Hepatocyte (in vitro differentiated cells): ENCODE results near the gene FAM118A. TPM values are rescaled to one million over a fixed set of nuclear protein-coding genes. Genes with fewer than 3 reads are reported as not detected.
"Not testable (repeated sequence)": the region's sequence is repeated elsewhere in the genome, so short reads cannot be mapped to it uniquely, and the experiment has no call there.

Source experiments
- DNase-seq: peaks from one replicate; pipeline ENCODE4 v3.0.0-alpha.2; 2016; ENCODE audit warnings: low spot score
- H2AFZ ChIP-seq: fragments of 200-600 bp; sonication (generic); 2 replicates; pipeline ENCODE4 v1.6.0; 2016; ENCODE audit warnings: antibody characterized with exemption, mild to moderate bottlenecking
- H3K27ac ChIP-seq: fragments of 200-600 bp; sonication (generic); 2 replicates; pipeline ENCODE4 v1.5.1; 2016; ENCODE audit warnings: mild to moderate bottlenecking
- H3K27me3 ChIP-seq: fragments of 200-600 bp; sonication (generic); 2 replicates; pipeline ENCODE4 v1.6.1; 2016
- H3K36me3 ChIP-seq: fragments of 200-600 bp; sonication (generic); replicated peaks from 2 replicates; pipeline ENCODE4 v1.5.1; 2016; ENCODE audit warnings: low read depth; ENCODE audit not compliant: insufficient read depth
- H3K4me1 ChIP-seq: fragments of 200-600 bp; sonication (generic); 2 replicates; pipeline ENCODE4 v1.5.1; 2016; ENCODE audit warnings: mild to moderate bottlenecking, moderate library complexity; ENCODE audit not compliant: insufficient read depth
- H3K4me2 ChIP-seq: fragments of 200-600 bp; sonication (generic); 2 replicates; pipeline ENCODE4 v1.6.0; 2016
- H3K4me3 ChIP-seq: fragments of 200-600 bp; sonication (generic); 2 replicates; pipeline ENCODE4 v1.5.1; 2016; ENCODE audit warnings: mild to moderate bottlenecking
- H3K79me2 ChIP-seq: fragments of 200-600 bp; sonication (generic); 2 replicates; pipeline ENCODE4 v1.6.0; 2017; ENCODE audit warnings: mild to moderate bottlenecking
- H3K9me2 ChIP-seq: fragments of 200-600 bp; sonication (generic); replicated peaks from 2 replicates; pipeline ENCODE4 v1.6.0; 2017; ENCODE audit warnings: mild to moderate bottlenecking; ENCODE audit not compliant: insufficient read depth
- H3K9me3 ChIP-seq: fragments of 200-600 bp; sonication (generic); 2 replicates; pipeline ENCODE4 v1.5.1; 2016; ENCODE audit warnings: low read depth, mild to moderate bottlenecking
- H4K20me1 ChIP-seq: fragments of 200-600 bp; sonication (generic); 2 replicates; pipeline ENCODE4 v1.6.0; 2016; ENCODE audit warnings: mild to moderate bottlenecking; ENCODE audit not compliant: insufficient read depth, poor library complexity, severe bottlenecking
- EZH2 ChIP-seq: fragments of 200-600 bp; sonication (generic); IDR thresholded peaks from 2 replicates; pipeline ENCODE4 v1.6.1; 2016; ENCODE audit warnings: antibody characterized with exemption, mild to moderate bottlenecking, borderline replicate concordance
- EZH2phosphoT487 ChIP-seq: fragments of 200-600 bp; sonication (generic); IDR thresholded peaks from one replicate; pipeline ENCODE4 v1.6.1; 2018; ENCODE audit warnings: antibody characterized with exemption, mild to moderate bottlenecking, low read depth, moderate library complexity; ENCODE audit not compliant: unreplicated experiment, severe bottlenecking
- WGBS: methylation state at CpG from one replicate; pipeline ENCODE4 v1.1.6; 2016; ENCODE audit warnings: low lambda C conversion rate; ENCODE audit errors: missing lambda C conversion rate; 5-methylcytosine and 5-hydroxymethylcytosine counted together
- polyA plus RNA-seq: library from polyadenylated mRNA; unstranded; fragments of >200 nt; fragmentation: Nextera tagmentation; extraction: Ambion mirVana; gene quantifications from 2 replicates; pipeline ENCODE4 v1.2.1, GENCODE V29; 2016
- total RNA-seq: library from RNA; depleted of rRNA; stranded (reverse); fragments of >200 nt; gene quantifications from 2 replicates; pipeline ENCODE4 v1.2.3, GENCODE V29; 2014
- TF ChIP-seq, protein P1 (sequence below): fragments of 200-600 bp; sonication (generic); IDR thresholded peaks from 2 replicates; pipeline ENCODE4 v1.5.1; 2016; ENCODE audit warnings: antibody characterized with exemption, mild to moderate bottlenecking; ENCODE audit not compliant: poor library complexity

FAM118A gene
- total and polyA plus RNA-seq, 2 experiments from 2014 or later = 94.2 to 193 TPM

DNA sequence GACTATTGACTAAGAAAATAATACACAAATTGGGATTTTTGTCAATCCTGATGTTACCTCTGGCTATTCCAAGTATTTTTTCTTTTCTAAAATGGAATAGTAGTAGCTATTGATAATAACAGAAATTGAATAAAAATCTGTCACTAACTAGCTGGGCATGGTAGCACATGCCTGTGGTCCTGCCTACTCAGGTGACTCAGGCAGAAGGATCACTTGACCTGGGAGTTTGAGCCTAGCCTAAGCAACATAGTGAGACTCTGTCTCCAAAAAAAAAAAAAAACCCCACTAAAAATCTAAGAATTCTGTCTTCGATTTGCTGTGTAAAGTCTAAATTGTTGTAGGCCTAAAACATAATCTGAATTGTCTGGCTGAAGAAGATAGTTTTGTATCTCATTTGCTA, 42.2 kb downstream of the FAM118A start:
- no peaks in the 10 kb centered on the region for H3K79me2 ChIP-seq
- H3K27me3 ChIP-seq = no peaks in the 10 kb centered on the region
- 96% methylated on average over 1 of the region's 1 CpG for WGBS
- no peak overlapping the region for H3K4me3 ChIP-seq
- H3K4me2 ChIP-seq = no peak overlapping the region
- H2AFZ ChIP-seq = no peak overlapping the region
- no peaks in the 10 kb centered on the region for H3K4me1 ChIP-seq
- H3K9me3 ChIP-seq = no peaks in the 10 kb centered on the region
- peak overlapping the region; percentile 42 for H3K27ac ChIP-seq
- no peak for DNase-seq
- no peaks in the 10 kb centered on the region for H3K36me3 ChIP-seq
- TF ChIP-seq EZH2 (no peak), EZH2phosphoT487 (no peak)
- TF ChIP-seq, protein P1, sequence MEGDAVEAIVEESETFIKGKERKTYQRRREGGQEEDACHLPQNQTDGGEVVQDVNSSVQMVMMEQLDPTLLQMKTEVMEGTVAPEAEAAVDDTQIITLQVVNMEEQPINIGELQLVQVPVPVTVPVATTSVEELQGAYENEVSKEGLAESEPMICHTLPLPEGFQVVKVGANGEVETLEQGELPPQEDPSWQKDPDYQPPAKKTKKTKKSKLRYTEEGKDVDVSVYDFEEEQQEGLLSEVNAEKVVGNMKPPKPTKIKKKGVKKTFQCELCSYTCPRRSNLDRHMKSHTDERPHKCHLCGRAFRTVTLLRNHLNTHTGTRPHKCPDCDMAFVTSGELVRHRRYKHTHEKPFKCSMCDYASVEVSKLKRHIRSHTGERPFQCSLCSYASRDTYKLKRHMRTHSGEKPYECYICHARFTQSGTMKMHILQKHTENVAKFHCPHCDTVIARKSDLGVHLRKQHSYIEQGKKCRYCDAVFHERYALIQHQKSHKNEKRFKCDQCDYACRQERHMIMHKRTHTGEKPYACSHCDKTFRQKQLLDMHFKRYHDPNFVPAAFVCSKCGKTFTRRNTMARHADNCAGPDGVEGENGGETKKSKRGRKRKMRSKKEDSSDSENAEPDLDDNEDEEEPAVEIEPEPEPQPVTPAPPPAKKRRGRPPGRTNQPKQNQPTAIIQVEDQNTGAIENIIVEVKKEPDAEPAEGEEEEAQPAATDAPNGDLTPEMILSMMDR = no peak
- H3K9me2 ChIP-seq = no peaks in the 10 kb centered on the region
- H4K20me1 ChIP-seq = no peaks in the 10 kb centered on the region

DNA sequence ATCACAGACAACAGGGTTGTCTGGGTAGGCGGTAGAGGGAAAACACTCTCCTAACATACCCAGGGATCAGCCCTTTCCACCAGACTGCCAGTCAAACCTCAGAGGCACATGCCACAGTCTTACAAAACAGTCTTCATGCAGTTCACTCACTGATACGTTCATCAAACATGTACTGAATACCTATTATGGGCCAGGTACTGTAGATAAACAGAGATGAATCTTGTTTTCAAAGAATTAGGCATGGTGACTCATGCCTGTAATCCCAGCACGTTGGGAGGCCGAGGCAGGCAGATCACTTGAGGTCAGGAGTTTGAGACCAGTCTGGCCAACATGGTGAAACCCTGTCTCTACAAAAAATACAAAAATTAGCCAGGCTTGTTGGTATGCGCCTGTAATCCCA, 43.0 kb downstream of the FAM118A start:
- not testable (repeated sequence) for H3K4me3 ChIP-seq, H3K4me2 ChIP-seq, H3K36me3 ChIP-seq, H4K20me1 ChIP-seq, H2AFZ ChIP-seq, H3K79me2 ChIP-seq, H3K27me3 ChIP-seq, H3K4me1 ChIP-seq, H3K9me3 ChIP-seq, H3K9me2 ChIP-seq
- peak overlapping the region; percentile 42 for H3K27ac ChIP-seq
- peak; percentile 18 for DNase-seq
- WGBS = 57% methylated on average over 5 of the region's 5 CpGs

DNA sequence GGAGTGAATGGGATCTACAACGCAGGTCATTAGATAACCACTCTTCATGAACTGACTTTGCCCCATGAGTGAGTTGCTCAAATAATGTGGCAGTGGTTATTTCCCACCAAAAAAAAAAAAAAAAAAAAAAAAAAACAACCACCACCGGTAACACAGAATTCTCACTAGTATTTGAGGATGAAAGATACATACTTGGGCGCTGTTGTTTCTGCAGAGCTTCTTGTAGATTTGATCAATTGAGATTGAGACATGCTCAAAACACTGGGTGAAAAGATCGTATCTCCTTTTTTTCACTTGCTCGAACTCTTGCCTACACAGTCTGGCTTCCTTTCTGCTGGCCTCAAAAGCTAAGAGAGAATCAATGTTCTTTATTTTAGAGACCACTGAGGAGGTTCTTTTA, 44.1 kb downstream of the FAM118A start:
- Histone ChIP-seq H3K27ac (no peak overlapping the region), H3K36me3 (no peaks in the 10 kb centered on the region), H3K27me3 (no peaks in the 10 kb centered on the region), H3K79me2 (no peaks in the 10 kb centered on the region), H2AFZ (no peak overlapping the region), H4K20me1 (no peaks in the 10 kb centered on the region), H3K4me3 (no peak overlapping the region), H3K4me2 (no peak overlapping the region), H3K9me2 (no peaks in the 10 kb centered on the region), H3K9me3 (no peaks in the 10 kb centered on the region), H3K4me1 (no peaks in the 10 kb centered on the region)
- no peak for TF ChIP-seq EZH2phosphoT487
- no peak for TF ChIP-seq EZH2
- TF ChIP-seq, protein P1 = no peak
- WGBS = 91% methylated on average over 5 of the region's 5 CpGs
- DNase-seq = no peak

DNA sequence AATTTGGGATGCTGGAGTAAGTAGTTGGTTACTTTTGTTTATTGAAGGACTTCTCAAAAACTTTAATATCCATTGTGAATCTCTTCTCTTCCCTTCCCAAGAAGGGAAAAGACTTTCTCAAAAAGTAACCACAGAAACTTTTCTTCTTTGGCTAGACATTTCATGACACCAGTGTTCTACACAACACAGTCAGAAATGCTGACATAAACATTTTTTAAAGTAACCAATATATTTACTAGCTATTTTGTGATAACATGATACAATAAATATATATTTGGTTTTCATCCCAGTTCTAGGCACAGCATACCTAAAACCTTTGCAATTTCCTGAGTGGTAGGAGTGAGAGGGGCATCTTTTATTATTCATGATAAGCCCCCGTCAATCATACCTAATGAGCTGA, 47.8 kb downstream of the FAM118A start:
- Histone ChIP-seq H3K9me2 (no peaks in the 10 kb centered on the region), H3K9me3 (no peaks in the 10 kb centered on the region), H4K20me1 (no peaks in the 10 kb centered on the region), H3K4me3 (no peak overlapping the region), H3K27ac (no peak overlapping the region), H3K79me2 (no peaks in the 10 kb centered on the region), H3K36me3 (no peaks in the 10 kb centered on the region), H3K4me2 (no peak overlapping the region), H3K4me1 (no peaks in the 10 kb centered on the region), H2AFZ (no peak overlapping the region), H3K27me3 (no peaks in the 10 kb centered on the region)
- 96% methylated on average over 1 of the region's 1 CpG for WGBS
- TF ChIP-seq EZH2 (no peak), EZH2phosphoT487 (no peak)
- TF ChIP-seq, protein P1 = no peak
- no peak for DNase-seq
